ENCODE data around the gene ITGB4.

GRCh38 chr17:75689441-75689873 lies 31.8 kb upstream of the ITGB4 start:
- TF ChIP-seq PBX3 (IDR thresholded peaks at IDR 0.05) (no peak), EZH2phosphoT487 (IDR thresholded peaks at IDR 0.05; ENCODE audit: borderline replicate concordance, low read depth) (no peak)

All from SK-N-SH (cell line).